ENCODE data around the gene LNP1. TPM values are rescaled to one million over a fixed set of nuclear protein-coding genes. Genes with fewer than 3 reads are reported as not detected.

The LNP1 gene
- total RNA-seq, 2 donors from 2014 or later: 4.3 to 7.9 TPM

GRCh38 chr3:100401674-100402041, 319 bp downstream of the LNP1 start:
- Histone ChIP-seq H3K27me3 (ENCODE audit: control insufficient read depth, insufficient read depth, low read length, poor library complexity, severe bottlenecking) (no peaks in the 10 kb centered on the region), H3K36me3 (ENCODE audit: control insufficient read depth, insufficient read depth, low read length) (no peaks in the 10 kb centered on the region), H3K4me3 (ENCODE audit: low read length) (peak overlapping the region; percentile 96), H3K4me1 (ENCODE audit: control insufficient read depth, insufficient read depth, low read length) (no peaks in the 10 kb centered on the region), H3K9ac (ENCODE audit: extremely low read depth, low read length, poor library complexity, severe bottlenecking) (peak overlapping the region; percentile 87), H3K9me3 (ENCODE audit: control insufficient read depth, low read length) (peaks cover 1% of the 10 kb centered on the region), H3K27ac (ENCODE audit: low read depth, low read length) (peak overlapping the region; percentile 91)
- Mint-ChIP-seq H3K4me1 (peaks cover 19% of the 10 kb centered on the region), H3K27me3 (ENCODE audit: insufficient read depth) (no peaks in the 10 kb centered on the region), H3K27ac (peak overlapping the region; percentile 97), H3K4me3 (peak overlapping the region; percentile 76), H3K9me3 (no peaks in the 10 kb centered on the region), H3K36me3 (ENCODE audit: low read depth) (peaks cover 12% of the 10 kb centered on the region)
- DNase-seq: no peak
- TF ChIP-seq CTCF (conservative IDR thresholded peaks at IDR 0.05): no peak
- WGBS, 2 experiments (ENCODE audit: insufficient coverage in 1 of 2, insufficient read length in 1 of 2): 0 to 1% methylated on average over 21 to 23 of the region's 23 CpGs

- peaks cover 19% of the 10 kb centered on the region for H3K4me1 Mint-ChIP-seq
- TF ChIP-seq CTCF (conservative IDR thresholded peaks at IDR 0.05): no peak
- peak overlapping the region; percentile 97 for H3K27ac Mint-ChIP-seq
- peak overlapping the region; percentile 87 for H3K9ac ChIP-seq (ENCODE audit: extremely low read depth, low read length, poor library complexity, severe bottlenecking)
- H3K9me3 Mint-ChIP-seq: no peaks in the 10 kb centered on the region
- no peaks in the 10 kb centered on the region for H3K4me1 ChIP-seq (ENCODE audit: control insufficient read depth, insufficient read depth, low read length)
- peak overlapping the region; percentile 91 for H3K27ac ChIP-seq (ENCODE audit: low read depth, low read length)
- no peaks in the 10 kb centered on the region for H3K36me3 ChIP-seq (ENCODE audit: control insufficient read depth, insufficient read depth, low read length)
- DNase-seq: no peak
- H3K4me3 ChIP-seq (ENCODE audit: low read length): peak overlapping the region; percentile 96
- 0 to 10% methylated on average over 1 to 2 of the region's 2 CpGs for WGBS, 2 experiments (ENCODE audit: insufficient coverage in 1 of 2, insufficient read length in 1 of 2)
- H3K36me3 Mint-ChIP-seq (ENCODE audit: low read depth): peaks cover 17% of the 10 kb centered on the region
- peaks cover 7% of the 10 kb centered on the region for H3K9me3 ChIP-seq (ENCODE audit: control insufficient read depth, low read length)
- no peaks in the 10 kb centered on the region for H3K27me3 Mint-ChIP-seq (ENCODE audit: insufficient read depth)
- peak overlapping the region; percentile 76 for H3K4me3 Mint-ChIP-seq
- H3K27me3 ChIP-seq (ENCODE audit: control insufficient read depth, insufficient read depth, low read length, poor library complexity, severe bottlenecking): no peaks in the 10 kb centered on the region
These were observed 917 bp downstream of the LNP1 start for GRCh38 chr3:100402256-100402655.

DNA sequence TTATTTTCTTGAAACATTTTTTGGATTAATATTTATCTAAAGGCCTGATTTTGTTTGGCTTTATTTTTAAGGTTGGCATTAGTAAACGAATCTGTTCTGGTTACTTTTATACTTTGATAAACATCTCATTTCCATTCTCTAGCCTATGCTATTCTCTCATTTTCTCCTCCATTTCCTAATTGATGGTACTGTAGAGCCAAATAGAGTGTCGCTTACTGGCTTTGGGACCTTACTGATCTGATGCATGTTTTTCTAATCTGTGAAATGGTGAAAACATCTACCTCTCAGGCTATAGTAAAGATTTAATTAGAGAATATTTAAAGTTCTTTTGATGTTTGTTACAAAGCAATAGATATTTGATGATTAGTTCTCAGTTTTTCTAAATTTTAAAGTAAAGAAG, 1.6 kb downstream of the LNP1 start:
- Mint-ChIP-seq H3K4me1 (peaks cover 19% of the 10 kb centered on the region), H3K27ac (peak overlapping the region; percentile 56), H3K4me3 (peak overlapping the region; percentile 76), H3K27me3 (ENCODE audit: insufficient read depth) (no peaks in the 10 kb centered on the region), H3K36me3 (ENCODE audit: low read depth) (peaks cover 17% of the 10 kb centered on the region), H3K9me3 (no peaks in the 10 kb centered on the region)
- TF ChIP-seq CTCF (conservative IDR thresholded peaks at IDR 0.05): no peak
- Histone ChIP-seq H3K4me1 (ENCODE audit: control insufficient read depth, insufficient read depth, low read length) (no peaks in the 10 kb centered on the region), H3K4me3 (ENCODE audit: low read length) (peak overlapping the region; percentile 96), H3K9me3 (ENCODE audit: control insufficient read depth, low read length) (peaks cover 11% of the 10 kb centered on the region), H3K27ac (ENCODE audit: low read depth, low read length) (no peak overlapping the region), H3K9ac (ENCODE audit: extremely low read depth, low read length, poor library complexity, severe bottlenecking) (peak overlapping the region; percentile 87), H3K36me3 (ENCODE audit: control insufficient read depth, insufficient read depth, low read length) (no peaks in the 10 kb centered on the region), H3K27me3 (ENCODE audit: control insufficient read depth, insufficient read depth, low read length, poor library complexity, severe bottlenecking) (no peaks in the 10 kb centered on the region)
- no peak for DNase-seq
- 52% methylated on average over 2 of the region's 2 CpGs; no CpG with 5 or more reads in 1 of the 2 experiments for WGBS, 2 experiments (ENCODE audit: insufficient coverage in 1 of 2, insufficient read length in 1 of 2)

Data from endodermal cell (in vitro differentiated cells).